H9 (cell line): ENCODE data around the gene CCNY. TPM values are rescaled to one million over a fixed set of nuclear protein-coding genes. Genes with fewer than 3 reads are reported as not detected.
A peak's percentile ranks its signal among the peaks of the same experiment; 100 is the strongest.

Source experiments
- DNase-seq: peaks from one replicate; pipeline ENCODE4 v3.0.0-alpha.2; 2017
- H2AFZ ChIP-seq: one replicate; pipeline ENCODE4 v1.6.1; 2013; ENCODE audit warnings: mild to moderate bottlenecking, low read length, control low read depth, moderate library complexity
- H2AK5ac ChIP-seq: 2 replicates; pipeline ENCODE4 v1.6.1; 2013; ENCODE audit warnings: low read length, control low read depth, mixed read lengths; ENCODE audit not compliant: insufficient read length
- H2BK120ac ChIP-seq: one replicate; pipeline ENCODE4 v1.6.1; 2013; ENCODE audit warnings: low read depth, mild to moderate bottlenecking, low read length, control low read depth, inconsistent platforms; ENCODE audit not compliant: poor library complexity, severe bottlenecking
- H2BK12ac ChIP-seq: 2 replicates; pipeline ENCODE4 v1.6.1; 2013; ENCODE audit warnings: low read length, control low read depth, mixed read lengths, low read depth; ENCODE audit not compliant: insufficient read length
- H2BK15ac ChIP-seq: 2 replicates; pipeline ENCODE4 v1.6.1; 2013; ENCODE audit warnings: low read depth, low read length, control low read depth
- H2BK20ac ChIP-seq: one replicate; pipeline ENCODE4 v1.6.1; 2013; ENCODE audit warnings: low read depth, mild to moderate bottlenecking, low read length, control low read depth, inconsistent platforms; ENCODE audit not compliant: poor library complexity, severe bottlenecking
- H2BK5ac ChIP-seq: 2 replicates; pipeline ENCODE4 v1.6.1; 2013; ENCODE audit warnings: low read length, control low read depth, mixed read lengths; ENCODE audit not compliant: insufficient read length
- H3K14ac ChIP-seq: 2 replicates; pipeline ENCODE4 v1.6.1; 2013; ENCODE audit warnings: low read length, control low read depth; ENCODE audit not compliant: insufficient read depth
- H3K18ac ChIP-seq: 2 replicates; pipeline ENCODE4 v1.6.1; 2013; ENCODE audit warnings: low read depth, mild to moderate bottlenecking, mixed read lengths, low read length, control low read depth; ENCODE audit not compliant: insufficient read length
- H3K23ac ChIP-seq: 2 replicates; pipeline ENCODE4 v1.6.1; 2013; ENCODE audit warnings: low read length, control low read depth, mixed read lengths, low read depth; ENCODE audit not compliant: insufficient read length
- H3K23me2 ChIP-seq: 2 replicates; pipeline ENCODE4 v1.6.1; 2013; ENCODE audit warnings: low read depth, mild to moderate bottlenecking, mixed read lengths, low read length, control low read depth; ENCODE audit not compliant: insufficient read length, poor library complexity, severe bottlenecking
- H3K27ac ChIP-seq: 2 replicates; pipeline ENCODE4 v1.5.1; 2013; ENCODE audit warnings: low read length, control low read depth, mixed read lengths, low read depth; ENCODE audit not compliant: insufficient read length
- H3K27me3 ChIP-seq: 2 replicates; pipeline ENCODE4 v1.6.1; 2013; ENCODE audit warnings: low read length, control low read depth, inconsistent platforms; ENCODE audit not compliant: insufficient read depth
- H3K4ac ChIP-seq: 2 replicates; pipeline ENCODE4 v1.6.1; 2013; ENCODE audit warnings: low read depth, mild to moderate bottlenecking, control low read depth, inconsistent platforms, low read length, moderate library complexity
- H3K4me1 ChIP-seq: 2 replicates; pipeline ENCODE4 v1.6.1; 2013; ENCODE audit warnings: low read length, control low read depth, inconsistent platforms; ENCODE audit not compliant: insufficient read depth
- H3K4me2 ChIP-seq: 2 replicates; pipeline ENCODE4 v1.6.1; 2013; ENCODE audit warnings: low read length, control low read depth, mixed read lengths; ENCODE audit not compliant: insufficient read length, insufficient read depth
- H3K56ac ChIP-seq: 2 replicates; pipeline ENCODE4 v1.6.1; 2013; ENCODE audit warnings: low read depth, mild to moderate bottlenecking, mixed read lengths, low read length, control low read depth; ENCODE audit not compliant: insufficient read length
- H3K79me1 ChIP-seq: 2 replicates; pipeline ENCODE4 v1.6.1; 2013; ENCODE audit warnings: low read depth, mild to moderate bottlenecking, moderate library complexity, low read length, control low read depth, inconsistent platforms; ENCODE audit not compliant: insufficient read depth, poor library complexity, severe bottlenecking
- H3K79me2 ChIP-seq: 2 replicates; pipeline ENCODE4 v1.6.1; 2013; ENCODE audit warnings: low read length, control low read depth, inconsistent platforms; ENCODE audit not compliant: insufficient read depth
- H3K9ac ChIP-seq: 2 replicates; pipeline ENCODE4 v1.6.1; 2013; ENCODE audit warnings: low read length, control low read depth, mixed read lengths; ENCODE audit not compliant: insufficient read length; ENCODE audit errors: extremely low read depth
- H3K9me3 ChIP-seq: one replicate; pipeline ENCODE4 v1.6.1; 2013; ENCODE audit warnings: low read depth, low read length, inconsistent platforms; ENCODE audit not compliant: control insufficient read depth
- H3T11ph ChIP-seq: one replicate; pipeline ENCODE4 v1.6.1; 2013; ENCODE audit warnings: mild to moderate bottlenecking, low read length, control low read depth, inconsistent platforms
- H4K20me1 ChIP-seq: one replicate; pipeline ENCODE4 v1.6.1; 2013; ENCODE audit not compliant: control insufficient read depth, insufficient read length, insufficient read depth
- H4K5ac ChIP-seq: 2 replicates; pipeline ENCODE4 v1.6.1; 2013; ENCODE audit warnings: low read depth, mild to moderate bottlenecking, mixed read lengths, low read length, control low read depth; ENCODE audit not compliant: insufficient read length
- H4K8ac ChIP-seq: replicated peaks from 2 replicates; pipeline ENCODE4 v1.6.1; 2013; ENCODE audit warnings: low read length, control low read depth, mixed read lengths, low read depth; ENCODE audit not compliant: insufficient read length
- H4K91ac ChIP-seq: 2 replicates; pipeline ENCODE4 v1.6.1; 2013; ENCODE audit warnings: low read depth, mild to moderate bottlenecking, moderate library complexity, mixed read lengths, low read length, control low read depth; ENCODE audit not compliant: insufficient read length
- H3K27ac Mint-ChIP-seq, 3 experiments: 2 replicates in 2 of 3; 3 replicates in 1 of 3; pipeline ENCODE4 v1.8.0; 2020 to 2021; ENCODE audit warnings: mixed read lengths in 3 of 3, mild to moderate bottlenecking in 1 of 3, moderate library complexity in 1 of 3
- H3K27me3 Mint-ChIP-seq: 2 replicates; pipeline ENCODE4 v1.8.0; 2021; ENCODE audit warnings: low read depth, mild to moderate bottlenecking, moderate library complexity, mixed read lengths
- H3K36me3 Mint-ChIP-seq, 3 experiments: 2 replicates in 2 of 3; 3 replicates in 1 of 3; pipeline ENCODE4 v1.8.0; 2020 to 2021; ENCODE audit warnings: low read depth in 3 of 3, mixed read lengths in 3 of 3; ENCODE audit not compliant: insufficient read depth in 1 of 3
- H3K4me1 Mint-ChIP-seq, 2 experiments: 2 replicates each; pipeline ENCODE4 v1.8.0; 2020; ENCODE audit warnings: mixed read lengths in 2 of 2
- H3K4me3 Mint-ChIP-seq, 2 experiments: 2 replicates in 1 of 2; 3 replicates in 1 of 2; pipeline ENCODE4 v1.8.0; 2020 to 2021; ENCODE audit warnings: mild to moderate bottlenecking in 2 of 2, mixed read lengths in 2 of 2, moderate library complexity in 1 of 2
- H3K9me3 Mint-ChIP-seq, 2 experiments: 2 replicates in 1 of 2; 3 replicates in 1 of 2; pipeline ENCODE4 v1.8.0; 2020; ENCODE audit warnings: mild to moderate bottlenecking in 2 of 2, mixed read lengths in 2 of 2, moderate library complexity in 1 of 2
- WGBS: extraction: QIAGEN DNeasy Blood & Tissue Kit; methylation state at CpG from one replicate; pipeline ENCODE4 v1.1.7; 2013; ENCODE audit warnings: missing lambda C conversion rate, low lambda C conversion rate, mixed read lengths; ENCODE audit not compliant: insufficient read length; ENCODE audit errors: extremely low coverage; 5-methylcytosine and 5-hydroxymethylcytosine counted together
- total RNA-seq: library from RNA; stranded (reverse); gene quantifications from 2 replicates; pipeline ENCODE4 v1.2.1, GENCODE V29; 2021
- TF ChIP-seq, protein P1 (sequence below): fragments of 200-600 bp; sonication (generic); conservative IDR thresholded peaks from 3 replicates; pipeline ENCODE4 v1.8.0; 2021; ENCODE audit warnings: antibody characterized with exemption, mild to moderate bottlenecking

Gene CCNY
- total RNA-seq, 1 experiment from 2014 or later = 62.1 TPM

DNA sequence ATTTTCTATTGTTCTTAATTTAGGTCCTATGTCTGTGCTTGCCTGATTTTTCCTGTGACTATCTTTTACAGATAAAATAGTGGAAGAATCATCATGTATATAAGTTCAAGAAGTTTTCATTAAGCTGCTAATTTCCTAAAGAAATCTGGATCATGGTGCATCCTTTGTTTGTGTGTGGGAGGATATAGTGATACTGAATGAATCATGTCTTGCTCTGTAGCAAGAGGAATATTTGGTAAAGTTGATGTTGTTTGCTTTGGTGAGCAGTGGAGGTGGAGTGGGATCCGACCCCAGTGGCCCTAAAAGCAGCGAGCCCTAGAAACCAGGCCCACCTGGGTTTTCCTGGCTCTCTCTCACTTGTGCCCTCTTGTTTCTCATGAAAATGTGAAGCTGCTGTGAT lies 83.7 kb downstream of the CCNY start:
- H3K27ac Mint-ChIP-seq = peak overlapping the region in 1 of 3 experiments; percentile 38; a peak in 3 of 7 replicates
- Histone ChIP-seq H2BK120ac (no peak overlapping the region), H2BK20ac (no peak overlapping the region), H3K9ac (no peak overlapping the region), H3K23me2 (no peaks in the 10 kb centered on the region), H3K56ac (no peak overlapping the region), H2BK15ac (no peak overlapping the region), H4K20me1 (no peaks in the 10 kb centered on the region), H3K27ac (no peak overlapping the region), H3K23ac (no peak overlapping the region), H3K9me3 (no peaks in the 10 kb centered on the region), H3K4me2 (no peak overlapping the region), H4K5ac (no peak overlapping the region), H3K27me3 (no peaks in the 10 kb centered on the region), H3K79me2 (peaks cover 7% of the 10 kb centered on the region; the same call in 1 of the 2 replicates), H4K91ac (no peak overlapping the region), H3T11ph (no peak overlapping the region), H3K4me1 (peaks cover 11% of the 10 kb centered on the region), H2AFZ (no peak overlapping the region), H2BK5ac (no peak overlapping the region), H3K18ac (no peak overlapping the region), H3K4ac (no peak overlapping the region), H2AK5ac (no peak overlapping the region), H3K14ac (no peak overlapping the region), H4K8ac (no peak overlapping the region), H2BK12ac (no peak overlapping the region), H3K79me1 (no peaks in the 10 kb centered on the region)
- H3K4me3 Mint-ChIP-seq = no peak overlapping the region
- H3K27me3 Mint-ChIP-seq = no peaks in the 10 kb centered on the region
- H3K4me1 Mint-ChIP-seq = peaks cover 50 to 52% of the 10 kb centered on the region in 2 experiments
- WGBS = no CpG with 5 or more reads among the region's 2 CpGs
- TF ChIP-seq, protein P1, sequence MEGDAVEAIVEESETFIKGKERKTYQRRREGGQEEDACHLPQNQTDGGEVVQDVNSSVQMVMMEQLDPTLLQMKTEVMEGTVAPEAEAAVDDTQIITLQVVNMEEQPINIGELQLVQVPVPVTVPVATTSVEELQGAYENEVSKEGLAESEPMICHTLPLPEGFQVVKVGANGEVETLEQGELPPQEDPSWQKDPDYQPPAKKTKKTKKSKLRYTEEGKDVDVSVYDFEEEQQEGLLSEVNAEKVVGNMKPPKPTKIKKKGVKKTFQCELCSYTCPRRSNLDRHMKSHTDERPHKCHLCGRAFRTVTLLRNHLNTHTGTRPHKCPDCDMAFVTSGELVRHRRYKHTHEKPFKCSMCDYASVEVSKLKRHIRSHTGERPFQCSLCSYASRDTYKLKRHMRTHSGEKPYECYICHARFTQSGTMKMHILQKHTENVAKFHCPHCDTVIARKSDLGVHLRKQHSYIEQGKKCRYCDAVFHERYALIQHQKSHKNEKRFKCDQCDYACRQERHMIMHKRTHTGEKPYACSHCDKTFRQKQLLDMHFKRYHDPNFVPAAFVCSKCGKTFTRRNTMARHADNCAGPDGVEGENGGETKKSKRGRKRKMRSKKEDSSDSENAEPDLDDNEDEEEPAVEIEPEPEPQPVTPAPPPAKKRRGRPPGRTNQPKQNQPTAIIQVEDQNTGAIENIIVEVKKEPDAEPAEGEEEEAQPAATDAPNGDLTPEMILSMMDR = no peak
- no peak for DNase-seq
- H3K36me3 Mint-ChIP-seq = no peaks in the 10 kb centered on the region
- no peaks in the 10 kb centered on the region for H3K9me3 Mint-ChIP-seq
